ENCODE data around the gene RHCE. TPM values are rescaled to one million over a fixed set of nuclear protein-coding genes. Genes with fewer than 3 reads are reported as not detected.

Gene RHCE
- total and polyA plus RNA-seq, 9 of the 15 experiments (the other 6 are each of a cell fraction or from before 2014, with no cell fraction given), result 5.4 to 31.5 (median 12.6) TPM

DNA sequence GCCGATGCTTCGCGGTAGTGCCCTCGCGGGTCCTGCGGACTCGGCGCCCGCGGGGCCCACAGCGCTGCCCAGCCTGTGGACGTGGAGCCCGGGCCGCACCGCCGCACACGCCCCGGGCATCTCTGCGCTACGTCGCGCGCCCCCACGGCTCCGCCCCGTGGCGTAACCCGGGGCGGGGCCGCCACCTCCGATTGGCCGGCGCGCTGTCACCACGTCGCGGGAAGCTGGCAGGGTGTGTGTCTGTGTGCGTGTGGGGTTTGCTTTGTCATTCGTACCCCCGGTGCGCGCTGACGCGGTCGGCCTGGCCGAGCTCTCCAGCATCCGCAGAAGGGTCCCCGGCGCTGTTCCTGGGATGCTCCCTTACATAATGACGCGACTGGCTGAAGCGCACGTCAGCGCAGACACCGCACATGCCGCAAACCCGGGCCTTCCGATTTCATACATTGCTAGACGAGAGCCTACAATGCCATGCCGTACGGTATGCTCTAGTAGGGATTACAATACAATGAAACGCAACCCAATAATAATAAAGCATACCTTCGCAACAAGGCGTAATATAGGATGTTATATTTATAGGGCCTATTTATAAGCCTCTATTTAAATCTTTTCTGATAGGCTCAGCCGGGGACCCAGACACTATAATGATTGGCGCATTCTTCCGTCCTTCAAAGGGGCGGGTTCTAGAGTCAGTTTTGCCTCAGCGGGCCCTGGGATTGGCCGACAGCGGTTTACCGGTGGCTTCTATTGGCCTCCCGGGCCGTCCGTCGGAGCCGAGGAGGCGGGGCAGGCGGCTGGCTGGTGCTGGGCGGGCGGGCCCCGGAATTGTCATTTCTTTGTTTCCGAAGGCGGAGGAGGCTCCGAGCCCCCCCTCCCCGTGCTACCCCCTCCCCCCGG is 9.7 kb upstream of the RHCE start, which contains the start of gene MACO1:
Gene MACO1 (plus strand): TSS at position 825 of the 894 bp plus-strand sequence. CDS start 202 bp downstream, outside the sequence.
- H3K9me1 ChIP-seq (ENCODE audit: control insufficient read depth, insufficient read depth, low read length), result no peaks in the 10 kb centered on the region
- ATAC-seq (peak; percentile 91), FAIRE-seq (peak; percentile 75), DNase-seq (ENCODE audit: extremely low read depth in 1 of 4, low spot score in 3 of 4) (peak; percentile 95 to 100 (median 98))
- 0 out of 2 replicates have a peak, but pooled peaks cover 5% of the 10 kb centered on the region for H4K20me1 ChIP-seq (replicated peaks; ENCODE audit: control insufficient read depth, insufficient read depth, low read length)
- H3K36me3 ChIP-seq (ENCODE audit: control insufficient read depth, insufficient read depth, low read length), result peaks cover 15% of the 10 kb centered on the region
- H2AFZ ChIP-seq (ENCODE audit: low read depth, low read length), result peak within 1 kb of the TSS; percentile 91
- H3K9me3 ChIP-seq (replicated peaks; ENCODE audit: control insufficient read depth, insufficient read depth, low read depth, low read length), result no peaks in the 10 kb centered on the region
- peak within 1 kb of the TSS; percentile 78 for H3K4me3 ChIP-seq
- BruUV-seq (replicated peaks), result no TSS peak
- peaks cover 60% of the 10 kb centered on the region for H3K79me2 ChIP-seq (ENCODE audit: control insufficient read depth, insufficient read depth, low read length)
- in situ Hi-C loops (cut with MboI), result no loop called here
- peak within 1 kb of the TSS; percentile 90 for H3K4me2 ChIP-seq (ENCODE audit: insufficient read depth, low read length)
- ChIA-PET CTCF (ENCODE audit: low intra/inter-chr PET ratio) (no interaction called here), POLR2A (interaction anchor here (0.6 to 3.1 kb wide), 12 partner anchors 9 to 191 kb away, joined by 3 to 14 read pairs (median 5); partner anchors contain the start of gene RSRP1)
- H3K4me1 ChIP-seq (replicated peaks in 1 of 2; ENCODE audit: control insufficient read depth in 2 of 2, insufficient read depth in 2 of 2, low read length in 2 of 2), result peaks cover 26 to 37% of the 10 kb centered on the region in 2 experiments
- peak within 1 kb of the TSS; percentile 87 to 98 for H3K9ac ChIP-seq (ENCODE audit: insufficient read depth in 1 of 2, low read depth in 2 of 2, low read length in 2 of 2)
- intact Hi-C loops (cut with micrococcal nuclease), result loop anchor here (5.0 to 10.0 kb wide), 2 partner anchors 37 to 146 kb away; no protein-coding TSS in a partner anchor
- H3K27ac ChIP-seq (ENCODE audit: extremely low read depth, low read depth, low read length), result peak within 1 kb of the TSS; percentile 92
- H3K27me3 ChIP-seq (ENCODE audit: control insufficient read depth in 2 of 2, insufficient read depth in 2 of 2, low read length in 2 of 2), result no peaks in the 10 kb centered on the region
- WGBS (ENCODE audit: insufficient coverage, low coverage, missing lambda C conversion rate), result under 1% methylated on average over 83 of the region's 87 CpGs
- TF ChIP-seq CAMTA2 (CRISPR knock-in tag; conservative IDR thresholded peaks at IDR 0.05) (peak; percentile 46; the same call in 1 of the 2 replicates), ETS1 (conservative IDR thresholded peaks at IDR 0.05; ENCODE audit: control insufficient read depth, low read depth, low read length) (peak; percentile 89), ZNF609 (CRISPR knock-in tag; IDR thresholded peaks at IDR 0.05; ENCODE audit: borderline replicate concordance) (no peak), SNIP1 (IDR thresholded peaks at IDR 0.05; ENCODE audit: low read depth) (no peak), KHSRP (IDR thresholded peaks at IDR 0.05) (no peak; the same call in 1 of the 2 replicates), U2AF2 (optimal IDR thresholded peaks at IDR 0.05; ENCODE audit: low read depth, low read length) (no peak), PPARD (CRISPR knock-in tag; IDR thresholded peaks at IDR 0.05) (no peak), SRSF3 (IDR thresholded peaks at IDR 0.05; ENCODE audit: insufficient read depth, low read length) (no peak), PTTG1 (tag; IDR thresholded peaks at IDR 0.05; ENCODE audit: low read depth) (no peak), EWSR1 (IDR thresholded peaks at IDR 0.05; ENCODE audit: borderline replicate concordance, low read depth, partially characterized antibody) (no peak), PHF21A (IDR thresholded peaks at IDR 0.05; ENCODE audit: borderline replicate concordance, low read depth) (peak; percentile 99)
- TF ChIP-seq, protein P1, sequence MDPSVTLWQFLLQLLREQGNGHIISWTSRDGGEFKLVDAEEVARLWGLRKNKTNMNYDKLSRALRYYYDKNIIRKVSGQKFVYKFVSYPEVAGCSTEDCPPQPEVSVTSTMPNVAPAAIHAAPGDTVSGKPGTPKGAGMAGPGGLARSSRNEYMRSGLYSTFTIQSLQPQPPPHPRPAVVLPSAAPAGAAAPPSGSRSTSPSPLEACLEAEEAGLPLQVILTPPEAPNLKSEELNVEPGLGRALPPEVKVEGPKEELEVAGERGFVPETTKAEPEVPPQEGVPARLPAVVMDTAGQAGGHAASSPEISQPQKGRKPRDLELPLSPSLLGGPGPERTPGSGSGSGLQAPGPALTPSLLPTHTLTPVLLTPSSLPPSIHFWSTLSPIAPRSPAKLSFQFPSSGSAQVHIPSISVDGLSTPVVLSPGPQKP (CRISPR knock-in tag; IDR thresholded peaks at IDR 0.05), result no peak

All from K562 (cell line).